ENCODE measurements around the gene LRRC14B.
"Not testable (repeated sequence)": the region's sequence is repeated elsewhere in the genome, so short reads cannot be mapped to it uniquely, and the experiment has no call there.

Gene LRRC14B

GRCh38 chr5:160921-161802 lies 30.1 kb upstream of the LRRC14B start:
- no peak for DNase-seq

- DNase-seq: no peak
These were observed 29.5 kb upstream of the LRRC14B start for GRCh38 chr5:161803-162110.

GRCh38 chr5:162190-162564 lies 29.1 kb upstream of the LRRC14B start:
- no peak for DNase-seq

GRCh38 chr5:162565-163337 lies 28.5 kb upstream of the LRRC14B start:
- DNase-seq: no peak

GRCh38 chr5:163338-163620 lies 28.0 kb upstream of the LRRC14B start:
- no peak for DNase-seq

- DNase-seq: no peak
These were observed 27.5 kb upstream of the LRRC14B start for GRCh38 chr5:163841-164240.

- DNase-seq: no peak
These were observed 27.1 kb upstream of the LRRC14B start for GRCh38 chr5:164244-164643.

GRCh38 chr5:164783-165182 lies 26.5 kb upstream of the LRRC14B start:
- not testable (repeated sequence) for DNase-seq

GRCh38 chr5:166441-167372 lies 24.6 kb upstream of the LRRC14B start:
- DNase-seq: no peak

- no peak for DNase-seq
These were observed 23.8 kb upstream of the LRRC14B start for GRCh38 chr5:167511-167910.

GRCh38 chr5:167982-168660 lies 23.2 kb upstream of the LRRC14B start:
- no peak for DNase-seq

- no peak for DNase-seq
These were observed 22.1 kb upstream of the LRRC14B start for GRCh38 chr5:169071-169727.

GRCh38 chr5:169728-170094 lies 21.6 kb upstream of the LRRC14B start:
- DNase-seq: no peak

GRCh38 chr5:170971-171800 lies 20.1 kb upstream of the LRRC14B start:
- no peak for DNase-seq

- DNase-seq: no peak
These were observed 19.4 kb upstream of the LRRC14B start for GRCh38 chr5:171801-172331.

GRCh38 chr5:172421-172820 lies 18.9 kb upstream of the LRRC14B start:
- no peak for DNase-seq

- no peak for DNase-seq
These were observed 18.4 kb upstream of the LRRC14B start for GRCh38 chr5:172841-173251.

GRCh38 chr5:173392-174290 lies 17.7 kb upstream of the LRRC14B start:
- DNase-seq: no peak

GRCh38 chr5:174291-174600 lies 17.0 kb upstream of the LRRC14B start:
- DNase-seq: no peak

- no peak for DNase-seq
These were observed 16.3 kb upstream of the LRRC14B start for GRCh38 chr5:174876-175465.
